ENCODE results near the gene GPC5.
"Not testable (repeated sequence)": the region's sequence is repeated elsewhere in the genome, so short reads cannot be mapped to it uniquely, and the experiment has no call there.

The GPC5 gene

DNA sequence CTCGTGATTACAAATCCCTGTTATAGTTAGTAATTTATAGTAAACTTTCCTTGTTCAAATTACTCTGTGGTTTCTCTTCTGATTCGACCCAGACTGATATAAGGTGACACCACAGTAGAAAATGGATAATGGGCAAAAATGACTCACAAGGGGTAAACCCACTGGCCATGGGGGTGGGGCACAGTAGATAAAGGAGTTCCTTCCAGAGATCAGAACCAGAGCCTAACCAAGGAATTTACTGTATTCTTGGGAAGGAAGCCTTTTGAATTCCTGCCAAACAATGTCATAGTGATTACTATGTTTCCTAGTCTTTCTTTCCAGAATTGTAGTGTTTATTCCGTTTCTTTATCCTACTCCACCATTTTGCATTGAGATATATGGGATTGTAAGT is 29.0 kb upstream of the GPC5 start:
- DNase-seq: no peak

DNA sequence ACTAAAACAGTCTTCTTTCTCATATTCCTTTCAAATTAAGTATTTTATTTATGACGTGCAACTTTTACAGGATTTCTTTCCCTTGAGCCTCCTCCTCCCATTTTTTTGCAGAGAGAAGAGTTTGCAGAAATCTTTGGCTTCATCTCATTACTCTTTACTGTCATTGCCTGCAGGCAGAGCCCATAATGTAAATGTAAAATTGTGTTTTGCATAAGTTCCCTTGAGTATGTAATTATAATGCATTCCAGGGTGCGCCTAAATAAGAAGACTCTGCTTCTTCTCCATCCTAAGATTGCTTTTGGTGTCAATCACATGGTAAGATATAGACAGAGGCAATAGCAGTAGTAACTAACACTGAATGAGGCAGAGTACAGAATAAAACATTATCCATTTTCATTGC is 27.9 kb upstream of the GPC5 start:
- no peak for DNase-seq

DNA sequence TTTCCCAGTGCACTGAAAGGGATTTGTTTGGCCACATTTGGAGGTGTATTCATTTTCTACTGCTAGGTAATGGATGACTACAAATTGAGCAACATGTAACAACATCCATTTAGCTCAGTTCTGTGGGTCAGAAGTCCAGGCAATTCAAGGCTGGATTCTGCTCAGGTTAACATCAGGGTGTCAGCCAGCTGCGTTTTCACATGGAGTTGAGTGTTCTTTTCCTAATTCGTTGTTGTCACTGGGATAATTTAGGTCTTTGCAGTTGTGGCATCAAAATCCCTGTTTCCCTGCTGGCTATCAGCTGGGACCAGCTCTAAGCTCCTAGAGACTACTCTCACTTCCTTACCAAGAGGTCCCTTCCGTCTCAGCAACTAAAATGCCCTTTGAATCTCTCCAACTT is 25.5 kb upstream of the GPC5 start:
- DNase-seq: no peak

DNA sequence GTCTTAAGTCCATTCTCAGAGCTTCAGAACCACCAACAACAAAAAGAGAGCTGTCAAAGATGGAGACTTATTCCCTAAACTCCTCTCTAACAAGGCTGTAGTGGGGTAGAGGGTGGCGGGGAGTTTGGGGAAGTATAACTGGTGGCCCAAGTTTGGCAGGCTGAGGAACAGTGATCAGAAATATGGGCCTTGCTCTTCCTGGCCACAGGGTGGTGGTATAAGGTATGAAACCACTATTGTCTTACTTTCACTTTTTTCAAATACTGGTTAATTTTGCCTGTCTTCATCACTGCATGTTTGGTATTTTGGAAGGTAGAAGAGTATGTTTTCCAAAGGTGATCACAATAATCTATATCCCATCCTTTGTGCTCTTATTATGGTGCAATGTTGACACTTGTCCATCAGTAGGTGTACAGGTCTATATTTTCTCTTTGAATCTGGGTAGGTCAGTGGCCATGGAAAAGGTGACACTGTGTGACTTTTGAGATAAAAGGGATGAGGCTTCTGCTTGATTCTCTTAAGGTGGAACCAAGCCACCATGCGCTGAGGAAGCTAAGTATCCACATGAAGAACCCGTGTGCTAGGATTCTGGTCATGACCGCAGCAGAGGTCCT is 23.2 kb upstream of the GPC5 start:
- DNase-seq: no peak

DNA sequence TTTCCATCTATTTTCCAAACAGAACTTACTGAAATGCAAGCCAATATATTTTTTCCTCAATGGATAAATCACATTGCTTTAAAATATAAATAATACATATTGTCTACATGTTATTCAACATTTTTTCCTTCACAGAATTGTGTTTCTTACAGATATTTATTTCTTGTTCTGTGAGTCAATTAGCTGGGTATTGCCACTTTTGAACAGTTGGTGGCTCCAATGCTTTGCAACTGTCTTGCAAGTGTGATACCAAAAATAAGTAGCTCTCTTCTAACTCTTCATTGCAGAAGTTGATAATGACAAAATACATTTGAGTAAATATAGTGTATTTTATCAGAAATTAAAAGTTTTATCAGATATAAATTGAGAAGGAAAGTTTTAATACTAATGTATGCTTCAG is 17.1 kb upstream of the GPC5 start:
- DNase-seq: no peak

DNA sequence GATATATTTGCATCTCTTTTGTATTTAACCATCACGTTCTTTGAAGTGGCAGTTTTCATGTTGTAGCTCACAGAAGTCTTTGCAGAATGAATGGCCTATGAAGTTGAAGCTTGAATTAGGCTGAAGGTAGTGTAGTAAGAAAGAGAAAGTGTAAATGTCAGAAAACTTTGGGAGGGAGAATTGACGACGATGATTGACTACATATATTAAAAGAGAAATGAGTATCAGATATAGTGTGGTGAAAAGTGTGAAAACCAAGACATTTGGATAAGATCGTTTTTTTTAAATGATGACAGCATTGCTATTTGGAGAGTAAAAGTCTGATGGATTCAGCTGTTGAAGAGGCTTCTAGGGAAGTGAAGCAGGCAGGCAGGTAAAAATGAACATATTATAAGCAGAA is 14.6 kb upstream of the GPC5 start:
- no peak for DNase-seq

DNA sequence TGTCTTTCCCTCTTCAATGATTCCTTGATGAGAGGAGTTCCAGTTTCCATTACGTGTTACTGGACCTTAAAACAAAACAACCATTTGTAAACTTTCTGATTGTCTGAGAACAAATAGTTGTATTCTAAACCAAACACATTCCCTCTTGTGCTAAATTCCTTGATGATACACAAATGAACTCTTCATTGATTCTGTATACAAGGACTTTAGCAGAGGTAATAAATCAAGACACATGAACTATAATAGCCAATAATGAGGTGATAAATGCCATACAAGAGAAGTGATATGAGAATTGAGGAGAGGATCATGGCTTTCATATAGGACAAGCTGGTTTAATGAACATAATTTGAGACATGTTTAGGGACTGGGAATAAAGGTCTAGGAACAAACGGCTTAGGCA is 13.5 kb upstream of the GPC5 start:
- DNase-seq: no peak

DNA sequence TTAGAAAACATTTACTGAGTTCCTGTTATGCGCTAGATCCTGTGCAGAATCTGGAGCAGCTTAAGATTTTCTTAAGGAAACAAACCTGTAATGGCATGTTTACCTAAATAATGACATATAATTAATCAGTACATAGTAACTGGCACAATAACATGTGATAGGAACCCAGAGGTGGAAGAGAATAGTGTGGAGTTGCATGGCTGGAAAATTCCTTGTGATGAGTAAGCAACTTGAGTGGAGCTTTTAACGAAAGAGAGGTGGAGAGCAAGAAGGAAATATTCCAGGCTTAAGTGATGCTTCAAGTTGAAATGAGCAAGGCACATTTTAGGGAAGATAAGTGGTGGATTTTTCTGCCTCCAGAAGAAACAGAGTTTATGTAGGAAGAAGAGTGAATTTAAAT is 9.2 kb upstream of the GPC5 start:
- DNase-seq: no peak

DNA sequence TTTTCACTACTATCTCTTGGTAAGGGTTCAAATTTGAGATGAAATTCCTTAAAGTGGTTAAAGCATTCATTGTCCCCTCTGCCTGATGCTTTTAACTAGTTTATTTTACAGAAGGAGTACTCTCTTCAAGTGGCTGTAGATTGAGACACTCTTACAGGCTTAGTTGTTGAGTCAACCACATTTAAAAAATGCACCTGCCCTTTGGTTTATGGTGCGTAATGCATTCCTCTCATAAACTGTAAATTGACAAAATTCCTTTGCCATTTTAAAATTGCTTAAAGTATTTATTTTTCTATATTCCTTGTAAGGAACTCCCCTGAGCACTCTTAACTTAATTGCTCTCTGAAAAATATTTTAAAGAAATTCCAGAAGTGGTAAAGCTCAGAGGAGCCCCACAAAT is 826 bp upstream of the GPC5 start:
- DNase-seq: no peak

DNA sequence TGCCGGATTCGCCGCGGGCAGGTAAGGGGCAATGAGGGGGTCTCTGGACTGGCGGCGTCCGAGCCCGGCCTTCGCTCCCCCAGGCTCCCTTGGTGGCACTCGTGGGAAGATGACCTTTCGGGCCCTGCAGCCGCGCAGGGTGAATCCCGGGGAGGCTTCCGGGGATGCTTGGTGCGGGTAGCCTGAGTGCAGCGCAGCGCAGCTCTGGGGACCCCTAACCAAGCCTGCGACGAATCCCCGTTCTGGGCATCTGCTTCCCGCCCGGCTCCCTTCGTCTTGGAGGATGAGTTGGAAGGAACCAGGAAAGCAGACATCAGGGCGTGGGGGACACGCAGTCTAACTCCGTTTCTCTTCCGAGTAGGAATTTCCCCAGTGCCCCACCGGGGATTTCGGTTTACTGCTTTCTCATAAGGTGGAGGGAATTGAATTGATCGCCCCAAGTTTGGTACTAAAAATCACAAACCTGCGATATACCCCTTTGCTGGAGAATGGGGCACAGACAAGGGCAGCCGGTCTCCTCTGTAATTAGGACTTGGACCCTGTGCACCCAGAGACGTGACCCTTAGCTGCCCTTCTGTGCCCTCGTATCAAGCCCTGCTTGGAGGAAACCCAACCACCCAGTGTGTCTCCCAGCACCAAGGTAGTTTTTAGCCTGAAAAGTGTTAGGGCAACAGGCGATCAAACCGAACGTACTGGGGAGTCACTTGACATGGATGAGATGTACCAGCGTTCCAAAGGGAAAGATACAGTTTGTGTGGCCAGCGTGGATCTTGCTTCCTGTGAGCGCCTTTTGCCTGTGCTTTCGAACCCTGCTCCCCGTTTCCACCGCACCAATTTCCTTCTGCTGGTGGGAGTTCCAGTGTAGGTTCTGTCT is 1.0 kb downstream of the GPC5 start:
- no peak for DNase-seq

DNA sequence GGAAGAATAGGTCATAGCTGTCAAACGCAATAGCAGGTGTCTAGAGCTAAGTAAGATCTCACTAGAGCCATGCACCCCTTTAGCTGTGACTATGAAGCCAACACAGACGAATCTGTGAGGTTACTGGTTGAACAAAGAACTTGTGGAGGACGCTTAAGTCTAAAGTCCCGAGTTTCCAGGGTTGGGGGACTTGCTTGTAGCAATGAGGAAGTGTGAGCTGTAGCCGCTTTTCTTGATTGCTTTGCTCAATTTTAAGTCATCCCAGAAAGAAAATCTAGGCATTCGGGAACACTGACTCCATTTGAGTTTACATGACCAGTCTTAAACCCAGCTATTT is 1.6 kb downstream of the GPC5 start:
- DNase-seq: no peak

DNA sequence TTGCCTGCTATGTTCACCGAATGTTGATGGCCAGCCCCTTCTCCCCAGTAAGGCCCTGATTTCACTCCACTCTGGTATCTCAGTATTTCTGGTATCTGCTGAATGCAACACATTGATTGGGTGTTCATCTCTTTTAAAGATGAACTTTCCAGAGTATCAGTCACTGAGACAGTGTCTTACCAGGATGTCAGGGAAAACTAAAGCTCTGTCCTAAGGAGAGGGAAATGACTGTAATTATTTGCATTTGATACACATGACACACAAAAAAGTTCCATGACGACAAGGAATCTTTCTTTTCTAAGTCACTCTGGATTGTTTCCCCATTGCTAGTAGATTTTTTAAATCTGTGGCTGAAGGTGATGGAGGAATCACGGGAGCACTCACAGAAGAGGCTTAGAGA is 2.2 kb downstream of the GPC5 start:
- no peak for DNase-seq

DNA sequence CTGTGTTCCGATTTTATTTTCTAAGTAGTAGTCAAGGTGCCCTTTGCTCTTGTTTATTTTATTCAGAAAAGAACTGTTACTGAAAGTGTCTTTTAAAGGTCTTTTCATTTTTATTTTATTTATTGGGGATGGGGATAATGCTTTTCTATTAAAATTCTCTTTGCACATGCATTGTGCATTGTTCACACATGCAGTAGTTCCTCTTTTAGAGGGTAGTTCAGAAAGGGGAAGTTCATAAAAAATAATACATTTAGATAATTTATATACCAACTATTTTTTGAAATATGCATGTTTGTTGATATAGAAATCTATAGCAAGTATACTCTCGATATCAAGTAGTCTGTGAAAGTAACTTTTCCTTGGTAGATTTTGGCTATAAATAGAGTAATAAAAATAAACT is 3.5 kb downstream of the GPC5 start:
- no peak for DNase-seq

DNA sequence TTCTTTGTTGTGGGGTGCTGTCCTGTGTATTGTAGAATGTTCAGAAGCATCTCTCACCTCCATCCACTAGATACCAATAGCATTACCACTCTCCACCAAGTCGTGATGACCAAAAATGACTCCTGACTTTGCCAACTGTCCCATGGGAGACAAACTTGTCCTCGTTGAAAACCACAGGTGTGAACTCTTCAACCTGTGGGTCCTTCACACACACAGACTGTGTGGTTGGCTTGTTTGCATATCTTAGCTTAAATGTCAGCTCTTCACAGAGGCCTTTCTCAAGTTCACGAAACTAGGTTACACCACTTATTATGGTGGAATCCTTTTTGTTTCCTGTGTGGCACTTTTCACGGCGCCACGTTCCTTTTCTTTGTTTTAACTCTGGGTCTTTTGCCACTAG is 6.8 kb downstream of the GPC5 start:
- no peak for DNase-seq

DNA sequence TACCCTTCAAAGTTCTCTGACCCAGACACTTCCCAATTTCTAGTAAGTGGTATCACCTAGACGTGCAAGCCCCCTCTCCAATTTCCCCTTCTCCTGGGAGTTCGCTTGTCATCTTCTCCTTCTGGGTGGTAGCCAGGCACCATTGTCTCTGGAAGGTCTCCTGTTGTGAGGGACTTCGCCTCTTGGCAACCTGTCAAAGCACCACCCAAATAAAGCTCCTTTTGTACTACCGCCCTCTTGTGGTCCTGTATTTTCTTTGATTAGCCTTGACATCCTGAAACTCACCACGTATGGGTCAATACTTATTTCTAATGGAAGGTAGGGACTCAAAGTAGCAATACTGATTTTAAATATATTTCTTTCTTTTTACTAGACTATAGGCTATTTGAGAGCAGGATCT is 8.2 kb downstream of the GPC5 start:
- DNase-seq: no peak

DNA sequence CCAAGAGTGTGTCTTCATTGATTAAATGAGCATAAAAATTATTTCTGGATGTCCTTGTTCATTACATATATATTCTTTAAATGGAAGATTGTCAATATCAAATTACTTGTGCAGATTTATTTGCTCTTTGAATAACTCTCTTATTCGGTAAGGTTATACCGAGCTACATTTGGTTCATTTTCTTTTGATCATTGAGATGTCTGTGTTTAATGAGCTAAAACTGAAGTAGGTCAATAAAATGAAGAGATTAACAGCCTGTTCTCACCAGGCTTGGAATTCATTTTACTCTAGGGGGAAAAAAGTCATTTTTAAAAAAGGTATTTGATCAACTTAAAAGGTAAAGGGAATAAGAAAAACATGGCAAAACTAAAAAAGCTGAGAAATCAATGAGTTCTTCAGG is 10.6 kb downstream of the GPC5 start:
- DNase-seq: no peak

DNA sequence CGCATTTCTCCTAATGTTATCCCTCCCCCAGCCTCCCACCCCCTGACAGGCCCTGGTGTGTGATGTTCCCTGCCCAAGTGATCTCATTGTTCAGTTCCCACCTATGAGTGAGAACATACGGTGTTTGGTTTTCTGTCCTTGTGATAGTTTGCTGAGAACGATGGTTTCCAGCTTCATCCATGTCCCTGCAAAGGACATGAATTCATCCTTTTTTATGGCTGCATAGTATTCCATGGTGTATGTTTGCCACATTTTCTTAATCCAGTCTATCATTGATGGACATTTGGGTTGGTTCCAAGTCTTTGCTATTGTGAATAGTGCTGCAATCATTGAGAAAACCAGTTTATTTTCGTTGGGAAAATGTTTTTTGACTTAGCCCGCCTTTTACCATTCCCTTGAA is 18.2 kb downstream of the GPC5 start:
- not testable (repeated sequence) for DNase-seq

DNA sequence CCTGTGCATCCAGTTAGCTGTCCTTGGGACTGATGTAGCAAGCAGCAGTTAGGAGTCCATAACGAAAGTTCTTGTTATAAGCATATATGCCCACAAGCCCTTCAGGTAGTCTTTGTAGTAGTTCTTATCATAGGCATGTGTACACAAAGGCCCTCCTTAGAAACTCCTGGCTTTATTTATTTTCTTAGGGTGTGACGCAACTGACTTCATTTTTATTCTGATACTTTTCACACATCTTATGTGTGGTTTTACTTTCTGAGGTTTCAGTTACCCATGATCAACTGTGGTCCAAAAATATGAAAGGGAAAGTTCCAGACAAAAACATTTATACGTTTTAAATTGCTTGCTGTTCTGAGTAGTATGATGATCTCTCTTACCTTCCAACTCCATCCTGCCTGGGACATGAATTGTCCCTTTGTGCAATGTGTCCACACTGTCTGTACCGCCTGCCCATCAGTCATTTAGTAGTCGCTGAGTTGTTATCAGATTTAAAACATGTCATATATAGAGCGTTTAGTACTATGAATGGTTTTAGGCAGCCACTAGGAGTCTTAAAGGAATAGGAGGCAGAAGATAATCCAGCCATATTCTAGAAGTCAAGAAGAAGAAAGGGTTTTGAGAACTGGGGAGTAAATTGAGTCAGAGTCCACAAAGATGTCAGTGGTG is 19.4 kb downstream of the GPC5 start:
- no peak for DNase-seq

DNA sequence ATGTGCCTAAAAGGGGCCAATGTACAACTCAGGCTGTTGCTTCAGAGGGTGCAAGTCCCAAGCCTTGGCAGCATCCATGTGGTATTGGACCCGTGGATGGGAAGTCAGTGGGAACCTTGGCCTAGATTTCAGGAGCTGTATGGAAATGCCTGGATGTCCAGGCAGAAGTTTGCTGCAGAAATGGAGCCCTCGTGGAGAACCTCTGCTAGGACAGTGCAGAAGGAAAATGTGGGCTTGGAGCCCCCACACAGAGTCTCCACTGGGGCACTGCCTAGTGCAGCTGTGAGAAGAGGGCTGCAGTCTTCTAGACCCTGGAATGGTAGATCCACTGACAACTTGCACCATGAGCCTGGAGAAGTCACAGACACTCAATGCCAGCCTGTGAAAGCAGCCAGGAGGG is 28.5 kb downstream of the GPC5 start:
- no peak for DNase-seq

DNA sequence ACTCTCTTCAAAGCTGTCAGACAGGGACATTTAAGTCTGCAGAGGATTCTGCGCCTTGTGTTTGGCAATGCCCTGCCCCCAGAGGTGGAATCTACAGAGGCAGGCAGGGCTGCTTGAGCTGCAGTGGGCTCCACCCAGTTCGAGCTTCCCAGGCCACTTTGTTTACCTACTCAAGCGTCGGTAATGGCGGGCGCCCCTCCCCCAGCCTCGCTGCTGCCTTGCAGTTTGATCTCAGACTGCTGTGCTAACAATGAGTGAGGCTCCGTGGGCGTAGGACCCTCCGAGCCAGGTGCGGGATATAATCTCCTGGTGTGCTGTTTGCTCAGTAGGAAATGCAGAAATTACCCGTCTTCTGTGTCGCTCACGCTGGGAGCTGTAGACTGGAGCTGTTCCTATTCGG is 40.3 kb downstream of the GPC5 start:
- DNase-seq: not testable (repeated sequence)

DNA sequence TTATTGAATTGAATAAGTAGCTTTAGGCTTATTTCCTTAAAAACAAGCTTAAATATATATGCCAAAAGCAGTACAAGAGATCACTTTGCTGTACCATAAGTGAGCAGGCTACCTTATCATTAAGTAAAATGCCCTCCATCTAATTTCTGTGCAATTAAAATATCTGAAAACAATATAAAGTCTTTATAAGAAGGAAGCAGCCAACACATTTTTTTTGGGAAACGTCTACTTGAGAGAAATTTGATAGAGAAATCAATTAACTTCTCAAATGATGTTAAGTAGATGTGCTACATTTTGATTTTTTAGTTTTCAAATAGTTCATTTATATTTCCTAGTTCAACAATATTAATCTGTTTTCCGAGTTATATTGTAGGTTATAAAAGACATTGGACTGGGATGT is 52.5 kb downstream of the GPC5 start:
- DNase-seq: no peak

DNA sequence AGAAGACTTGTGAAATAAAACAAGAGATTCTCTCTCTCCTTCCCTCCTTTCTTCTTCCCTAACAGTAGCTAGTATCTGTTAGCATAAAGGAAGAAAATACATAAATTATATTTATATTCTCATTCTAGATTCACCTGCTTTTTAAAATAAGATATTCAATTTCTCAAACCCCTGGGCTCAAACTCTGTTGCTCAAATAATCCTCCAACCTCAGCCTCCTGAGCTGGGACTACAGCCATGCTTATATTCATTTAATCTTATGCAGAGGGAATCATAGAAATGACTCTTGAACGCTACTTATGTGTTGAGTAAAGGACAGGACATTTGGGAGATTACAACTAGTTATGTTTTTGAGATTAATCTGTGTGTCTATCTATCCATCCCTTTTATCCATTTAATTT is 56.2 kb downstream of the GPC5 start:
- no peak for DNase-seq

DNA sequence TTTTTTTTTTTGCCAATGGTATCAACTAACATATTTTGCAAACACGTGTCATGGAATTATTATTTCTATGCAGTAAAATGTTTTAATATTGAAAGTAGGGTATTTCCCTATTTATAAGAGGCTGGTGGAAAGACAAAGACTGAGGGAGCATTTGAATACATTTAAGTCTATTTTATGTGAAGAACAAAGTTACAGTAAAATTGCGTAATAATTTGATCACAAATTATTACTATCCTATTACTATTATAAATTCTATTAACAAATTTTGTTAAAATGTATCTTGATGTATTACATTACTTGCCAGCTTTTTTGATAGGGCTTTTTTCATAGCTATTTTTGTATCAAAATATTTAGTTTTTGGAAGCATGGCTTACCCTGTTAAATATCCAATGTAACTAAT is 58.4 kb downstream of the GPC5 start:
- DNase-seq: no peak

DNA sequence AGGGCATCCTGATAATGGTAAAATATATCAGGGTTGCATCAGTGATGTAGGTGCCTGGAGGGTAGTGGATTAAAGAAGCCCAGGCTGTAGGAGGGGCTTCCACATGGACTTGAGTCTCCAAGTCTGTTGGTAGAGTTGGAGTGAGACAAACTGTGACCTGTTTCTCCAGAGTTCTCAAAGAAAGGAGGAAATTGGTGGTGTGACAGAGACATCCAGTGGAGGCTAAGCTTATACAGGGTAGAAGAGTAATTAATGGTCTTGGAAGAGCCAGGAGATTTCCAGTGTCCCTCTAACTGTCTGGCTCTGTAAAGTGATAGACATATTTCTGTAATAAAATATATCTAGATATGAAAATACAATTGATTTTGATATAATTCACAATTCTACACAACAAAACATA is 61.1 kb downstream of the GPC5 start:
- DNase-seq: no peak

DNA sequence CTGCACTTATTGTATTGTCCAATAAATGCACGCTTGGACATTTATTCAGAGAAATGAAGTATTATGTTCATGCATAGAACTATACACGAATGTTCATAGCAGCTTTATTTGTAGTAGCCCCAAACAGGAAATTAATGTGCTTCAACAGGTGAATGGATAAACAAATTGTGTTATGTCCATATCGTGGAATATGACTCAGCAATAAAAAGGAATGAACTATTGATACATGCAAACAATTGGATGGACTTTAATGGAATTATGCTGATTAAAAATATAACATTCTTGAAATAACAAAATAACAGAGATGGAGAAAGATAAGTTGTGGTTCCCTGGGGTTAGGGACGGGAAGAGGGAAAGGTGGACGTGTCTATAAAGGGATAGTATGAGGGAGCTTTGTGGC is 65.9 kb downstream of the GPC5 start:
- DNase-seq: no peak
